WTC11 (cell line): ENCODE measurements around the gene PRPF6. TPM values are rescaled to one million over a fixed set of nuclear protein-coding genes. Genes with fewer than 3 reads are reported as not detected.

Experiments used
- ATAC-seq: fragments of 200-7000 bp; cut with Tn5 transposase; 2 replicates; pipeline ENCODE4 v1.10.0; 2021; ENCODE audit warnings: mild to moderate bottlenecking, moderate library complexity
- CTCF ChIA-PET: fragments of 300-600 bp; sonication (Branson Sonifier 250); formaldehyde crosslinking; loops from one replicate; lab custom pipeline; 2021; ENCODE audit warnings: antibody characterized with exemption; lab: Charles Lee
- POLR2A ChIA-PET: fragments of 350-600 bp; sonication (Branson Sonifier 250); formaldehyde crosslinking; loops from one replicate; lab custom pipeline; 2021; ENCODE audit warnings: antibody characterized with exemption; lab: Charles Lee
- DNase-seq: peaks from one replicate; pipeline ENCODE4 v3.0.0; 2021; ENCODE audit warnings: low spot score
- H3K27ac Mint-ChIP-seq: 2 replicates; pipeline ENCODE4 v1.8.0; 2021; ENCODE audit warnings: mixed read lengths
- H3K27me3 Mint-ChIP-seq: 2 replicates; pipeline ENCODE4 v1.8.0; 2021; ENCODE audit warnings: low read depth, mild to moderate bottlenecking, moderate library complexity, mixed read lengths
- H3K36me3 Mint-ChIP-seq: 2 replicates; pipeline ENCODE4 v1.8.0; 2021; ENCODE audit warnings: mixed read lengths
- H3K4me1 Mint-ChIP-seq: 2 replicates; pipeline ENCODE4 v1.8.0; 2022; ENCODE audit warnings: mixed read lengths
- H3K4me3 Mint-ChIP-seq: 2 replicates; pipeline ENCODE4 v1.8.0; 2021; ENCODE audit warnings: mild to moderate bottlenecking, moderate library complexity, mixed read lengths
- H3K9me3 Mint-ChIP-seq: 2 replicates; pipeline ENCODE4 v1.8.0; 2021; ENCODE audit warnings: mixed read lengths
- ATF1 ChIP-seq: sonication (generic); formaldehyde crosslinking; IDR thresholded peaks from 2 replicates; pipeline ENCODE4 v1.8.1; 2023; ENCODE audit warnings: mild to moderate bottlenecking, moderate library complexity, missing genetic modification reagents
- CBFB ChIP-seq: sonication (generic); formaldehyde crosslinking; IDR thresholded peaks from 2 replicates; pipeline ENCODE4 v1.8.1; 2022; ENCODE audit warnings: mild to moderate bottlenecking, low read depth, missing genetic modification reagents
- FOXJ3 ChIP-seq: sonication (generic); formaldehyde crosslinking; IDR thresholded peaks from 2 replicates; pipeline ENCODE4 v1.9.0; 2021; ENCODE audit warnings: missing genetic modification reagents, mild to moderate bottlenecking, borderline replicate concordance
- GTF2I ChIP-seq: fragments of 250-450 bp; sonication (Bioruptor Pico); conservative IDR thresholded peaks from 2 replicates; pipeline ENCODE4 v1.4.0; 2021; ENCODE audit warnings: mild to moderate bottlenecking
- HMGA2 ChIP-seq: fragments of 250-450 bp; sonication (Bioruptor Pico); IDR thresholded peaks from 2 replicates; pipeline ENCODE4 v1.4.0; 2021; ENCODE audit warnings: mild to moderate bottlenecking, moderate library complexity
- IRF2 ChIP-seq: sonication (generic); formaldehyde crosslinking; IDR thresholded peaks from 2 replicates; pipeline ENCODE4 v1.8.0; 2022; ENCODE audit warnings: low read depth, missing genetic modification reagents, borderline replicate concordance
- JAZF1 ChIP-seq: fragments of 250-450 bp; sonication (Bioruptor Pico); IDR thresholded peaks from 2 replicates; pipeline ENCODE4 v1.9.0; 2021; ENCODE audit warnings: moderate library complexity, mild to moderate bottlenecking, inconsistent platforms
- KAT7 ChIP-seq: sonication (generic); formaldehyde crosslinking; IDR thresholded peaks from 2 replicates; pipeline ENCODE4 v1.8.1; 2023; ENCODE audit warnings: missing genetic modification reagents, mild to moderate bottlenecking, borderline replicate concordance
- NR3C1 ChIP-seq: sonication (generic); formaldehyde crosslinking; conservative IDR thresholded peaks from 2 replicates; pipeline ENCODE4 v1.8.1; 2023; ENCODE audit warnings: low read depth, mild to moderate bottlenecking, missing genetic modification reagents
- OVOL2 ChIP-seq: fragments of 250-450 bp; sonication (Bioruptor Pico); IDR thresholded peaks from 2 replicates; pipeline ENCODE4 v1.9.0; 2021; ENCODE audit warnings: mild to moderate bottlenecking, borderline replicate concordance
- PRRX2 ChIP-seq: fragments of 250-450 bp; sonication (Bioruptor Pico); IDR thresholded peaks from 2 replicates; pipeline ENCODE4 v1.8.0; 2021; ENCODE audit warnings: mild to moderate bottlenecking
- SMAD3 ChIP-seq: sonication (generic); formaldehyde crosslinking; IDR thresholded peaks from 2 replicates; pipeline ENCODE4 v1.8.0; 2022; ENCODE audit warnings: missing genetic modification reagents, mild to moderate bottlenecking, borderline replicate concordance
- SOX15 ChIP-seq: fragments of 250-450 bp; sonication (Bioruptor Pico); IDR thresholded peaks from 2 replicates; pipeline ENCODE4 v1.9.0; 2021; ENCODE audit warnings: mild to moderate bottlenecking
- ZNF138 ChIP-seq: sonication (generic); formaldehyde crosslinking; conservative IDR thresholded peaks from 2 replicates; pipeline ENCODE4 v1.8.1; 2022; ENCODE audit warnings: mild to moderate bottlenecking, moderate library complexity, missing genetic modification reagents
- ZNF232 ChIP-seq: sonication (generic); formaldehyde crosslinking; IDR thresholded peaks from 2 replicates; pipeline ENCODE4 v1.8.0; 2022; ENCODE audit warnings: mild to moderate bottlenecking, missing genetic modification reagents
- ZNF396 ChIP-seq: fragments of 250-450 bp; sonication (Bioruptor Pico); IDR thresholded peaks from 2 replicates; pipeline ENCODE4 v1.8.0; 2021; ENCODE audit warnings: mild to moderate bottlenecking, moderate library complexity, borderline replicate concordance
- ZNF416 ChIP-seq: fragments of 250-450 bp; sonication (Bioruptor Pico); IDR thresholded peaks from 2 replicates; pipeline ENCODE4 v1.9.0; 2021; ENCODE audit warnings: mild to moderate bottlenecking, inconsistent platforms
- ZNF671 ChIP-seq: fragments of 250-450 bp; sonication (Bioruptor Pico); IDR thresholded peaks from 2 replicates; pipeline ENCODE4 v1.8.0; 2021; ENCODE audit warnings: mild to moderate bottlenecking
- total RNA-seq: library from RNA; stranded (reverse); gene quantifications from 3 replicates; pipeline ENCODE4 v1.2.3, GENCODE V29; 2021
- TF ChIP-seq, protein P1 (sequence below): sonication (generic); formaldehyde crosslinking; IDR thresholded peaks from 2 replicates; pipeline ENCODE4 v1.8.1; 2022; ENCODE audit warnings: low read depth, missing genetic modification reagents, borderline replicate concordance
- TF ChIP-seq, protein P2 (sequence below): sonication (generic); formaldehyde crosslinking; IDR thresholded peaks from 2 replicates; pipeline ENCODE4 v1.8.0; 2022; ENCODE audit warnings: mild to moderate bottlenecking, missing genetic modification reagents
- TF ChIP-seq, protein P3 (sequence below): sonication (generic); formaldehyde crosslinking; IDR thresholded peaks from 2 replicates; pipeline ENCODE4 v1.8.0; 2023; ENCODE audit warnings: mild to moderate bottlenecking, missing genetic modification reagents
- TF ChIP-seq, protein P4 (sequence below): sonication (generic); formaldehyde crosslinking; IDR thresholded peaks from 2 replicates; pipeline ENCODE4 v1.8.1; 2022; ENCODE audit warnings: low read depth, mild to moderate bottlenecking, moderate library complexity, missing genetic modification reagents, borderline replicate concordance

The PRPF6 gene
- total RNA-seq, 1 experiment from 2014 or later, result 79.4 TPM

DNA sequence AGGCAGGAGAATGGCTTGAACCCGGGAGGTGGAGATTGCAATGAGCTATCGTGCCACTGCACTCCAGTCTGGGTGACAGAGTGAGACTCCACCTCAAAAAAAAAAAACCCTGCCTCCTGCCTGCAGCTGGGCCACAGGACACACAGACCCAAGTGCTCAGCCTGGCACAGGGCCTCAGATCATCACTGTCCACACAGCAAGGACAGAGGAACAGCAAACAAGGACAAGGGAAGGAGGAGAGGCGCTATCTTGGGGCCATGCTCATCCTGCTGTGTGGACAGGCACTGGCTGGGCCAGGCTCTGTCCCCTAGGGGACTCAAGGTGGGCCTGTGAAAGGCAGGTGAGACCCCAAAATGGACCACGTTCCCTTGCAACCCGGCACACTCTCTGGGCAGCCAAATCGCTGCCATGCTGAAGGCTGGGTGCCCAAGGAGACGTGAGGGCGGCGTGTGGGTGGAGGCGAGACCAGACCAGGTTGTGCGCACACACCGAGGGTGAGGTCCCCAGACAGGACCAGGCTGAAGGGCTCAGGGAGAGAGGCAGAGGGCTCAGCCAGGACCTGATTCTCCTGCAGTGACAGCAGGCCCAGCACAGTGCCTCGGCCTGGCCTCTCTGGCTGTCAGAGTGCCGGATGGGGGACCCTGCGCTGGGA, 33.8 kb upstream of the PRPF6 start:
- Mint-ChIP-seq H3K4me1 (peaks cover 20% of the 10 kb centered on the region), H3K27ac (peak overlapping the region; percentile 86; the same call in 1 of the 2 replicates), H3K4me3 (no peak overlapping the region), H3K9me3 (0 out of 2 replicates have a peak, but pooled peaks cover 3% of the 10 kb centered on the region), H3K36me3 (peaks cover 11% of the 10 kb centered on the region), H3K27me3 (no peaks in the 10 kb centered on the region)
- no peak for TF ChIP-seq ZNF396 (CRISPR knock-in tag)
- no peak for TF ChIP-seq ZNF232 (CRISPR knock-in tag)
- no peak for TF ChIP-seq JAZF1 (CRISPR knock-in tag)
- TF ChIP-seq ZNF671 (CRISPR knock-in tag), result no peak
- no peak for TF ChIP-seq IRF2 (CRISPR knock-in tag)
- TF ChIP-seq, protein P1, sequence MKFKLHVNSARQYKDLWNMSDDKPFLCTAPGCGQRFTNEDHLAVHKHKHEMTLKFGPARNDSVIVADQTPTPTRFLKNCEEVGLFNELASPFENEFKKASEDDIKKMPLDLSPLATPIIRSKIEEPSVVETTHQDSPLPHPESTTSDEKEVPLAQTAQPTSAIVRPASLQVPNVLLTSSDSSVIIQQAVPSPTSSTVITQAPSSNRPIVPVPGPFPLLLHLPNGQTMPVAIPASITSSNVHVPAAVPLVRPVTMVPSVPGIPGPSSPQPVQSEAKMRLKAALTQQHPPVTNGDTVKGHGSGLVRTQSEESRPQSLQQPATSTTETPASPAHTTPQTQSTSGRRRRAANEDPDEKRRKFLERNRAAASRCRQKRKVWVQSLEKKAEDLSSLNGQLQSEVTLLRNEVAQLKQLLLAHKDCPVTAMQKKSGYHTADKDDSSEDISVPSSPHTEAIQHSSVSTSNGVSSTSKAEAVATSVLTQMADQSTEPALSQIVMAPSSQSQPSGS, result no peak
- no peak for TF ChIP-seq OVOL2 (CRISPR knock-in tag)
- no peak for TF ChIP-seq SMAD3 (CRISPR knock-in tag)
- ChIA-PET CTCF (interaction anchor here (0.7 kb wide), 1 partner anchor 13 kb away, joined by 4 read pairs; no protein-coding TSS in a partner anchor), POLR2A (no interaction called here)
- DNase-seq (no peak), ATAC-seq (no peak)

DNA sequence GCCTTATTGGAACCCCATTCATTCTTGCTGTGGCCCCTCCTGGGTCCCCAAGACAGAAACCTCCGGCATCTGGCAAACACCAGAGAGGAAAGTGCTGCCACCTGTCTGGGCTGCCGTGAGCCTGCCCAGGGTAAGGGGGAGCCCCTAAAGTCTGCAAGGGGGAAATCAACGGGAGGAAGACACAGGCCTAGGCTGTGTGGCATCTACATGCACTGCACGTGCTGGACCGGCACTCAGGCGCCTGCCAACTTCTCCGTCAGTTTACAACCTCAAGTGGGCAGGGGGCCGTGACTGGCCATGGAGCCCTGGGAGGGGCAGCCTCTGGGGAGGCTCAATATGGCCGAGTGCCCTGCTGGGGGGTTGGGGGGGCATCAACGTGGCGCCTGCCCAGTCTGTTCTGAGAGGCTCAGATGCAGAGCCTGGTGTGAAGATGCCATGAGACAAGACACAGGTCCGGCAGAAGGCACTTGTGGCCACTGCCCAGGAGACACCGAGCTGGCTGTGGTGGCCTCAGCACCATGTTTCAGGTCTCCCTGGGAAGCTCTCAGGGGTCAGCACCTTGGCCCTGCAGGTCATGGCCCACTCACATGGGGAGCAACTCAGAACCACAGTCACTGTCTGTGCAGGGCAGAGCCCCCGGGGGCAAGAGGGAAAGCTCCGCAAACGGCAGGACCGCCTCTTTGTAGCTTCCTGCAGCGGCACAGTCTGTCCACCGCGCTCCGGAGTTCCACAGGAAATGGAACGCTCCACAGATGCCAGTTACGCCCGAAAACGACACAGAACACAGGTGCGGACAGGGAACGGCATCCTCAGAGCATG, 33.1 kb upstream of the PRPF6 start:
- peak overlapping the region; percentile 91; the same call in 1 of the 2 replicates for H3K27ac Mint-ChIP-seq
- CTCF ChIA-PET, result no interaction called here
- 0 out of 2 replicates have a peak, but pooled peaks cover 3% of the 10 kb centered on the region for H3K9me3 Mint-ChIP-seq

More for the DNA sequence above, 33.1 kb upstream of the PRPF6 start:
- TF ChIP-seq ZNF138, result no peak
- TF ChIP-seq, protein P2, sequence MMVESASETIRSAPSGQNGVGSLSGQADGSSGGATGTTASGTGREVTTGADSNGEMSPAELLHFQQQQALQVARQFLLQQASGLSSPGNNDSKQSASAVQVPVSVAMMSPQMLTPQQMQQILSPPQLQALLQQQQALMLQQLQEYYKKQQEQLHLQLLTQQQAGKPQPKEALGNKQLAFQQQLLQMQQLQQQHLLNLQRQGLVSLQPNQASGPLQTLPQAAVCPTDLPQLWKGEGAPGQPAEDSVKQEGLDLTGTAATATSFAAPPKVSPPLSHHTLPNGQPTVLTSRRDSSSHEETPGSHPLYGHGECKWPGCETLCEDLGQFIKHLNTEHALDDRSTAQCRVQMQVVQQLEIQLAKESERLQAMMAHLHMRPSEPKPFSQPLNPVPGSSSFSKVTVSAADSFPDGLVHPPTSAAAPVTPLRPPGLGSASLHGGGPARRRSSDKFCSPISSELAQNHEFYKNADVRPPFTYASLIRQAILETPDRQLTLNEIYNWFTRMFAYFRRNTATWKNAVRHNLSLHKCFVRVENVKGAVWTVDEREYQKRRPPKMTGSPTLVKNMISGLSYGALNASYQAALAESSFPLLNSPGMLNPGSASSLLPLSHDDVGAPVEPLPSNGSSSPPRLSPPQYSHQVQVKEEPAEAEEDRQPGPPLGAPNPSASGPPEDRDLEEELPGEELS (CRISPR knock-in tag), result no peak
- TF ChIP-seq, protein P3, sequence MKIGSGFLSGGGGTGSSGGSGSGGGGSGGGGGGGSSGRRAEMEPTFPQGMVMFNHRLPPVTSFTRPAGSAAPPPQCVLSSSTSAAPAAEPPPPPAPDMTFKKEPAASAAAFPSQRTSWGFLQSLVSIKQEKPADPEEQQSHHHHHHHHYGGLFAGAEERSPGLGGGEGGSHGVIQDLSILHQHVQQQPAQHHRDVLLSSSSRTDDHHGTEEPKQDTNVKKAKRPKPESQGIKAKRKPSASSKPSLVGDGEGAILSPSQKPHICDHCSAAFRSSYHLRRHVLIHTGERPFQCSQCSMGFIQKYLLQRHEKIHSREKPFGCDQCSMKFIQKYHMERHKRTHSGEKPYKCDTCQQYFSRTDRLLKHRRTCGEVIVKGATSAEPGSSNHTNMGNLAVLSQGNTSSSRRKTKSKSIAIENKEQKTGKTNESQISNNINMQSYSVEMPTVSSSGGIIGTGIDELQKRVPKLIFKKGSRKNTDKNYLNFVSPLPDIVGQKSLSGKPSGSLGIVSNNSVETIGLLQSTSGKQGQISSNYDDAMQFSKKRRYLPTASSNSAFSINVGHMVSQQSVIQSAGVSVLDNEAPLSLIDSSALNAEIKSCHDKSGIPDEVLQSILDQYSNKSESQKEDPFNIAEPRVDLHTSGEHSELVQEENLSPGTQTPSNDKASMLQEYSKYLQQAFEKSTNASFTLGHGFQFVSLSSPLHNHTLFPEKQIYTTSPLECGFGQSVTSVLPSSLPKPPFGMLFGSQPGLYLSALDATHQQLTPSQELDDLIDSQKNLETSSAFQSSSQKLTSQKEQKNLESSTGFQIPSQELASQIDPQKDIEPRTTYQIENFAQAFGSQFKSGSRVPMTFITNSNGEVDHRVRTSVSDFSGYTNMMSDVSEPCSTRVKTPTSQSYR (CRISPR knock-in tag), result no peak
- no peak for TF ChIP-seq ATF1 (CRISPR knock-in tag)
- no peak for TF ChIP-seq ZNF396 (CRISPR knock-in tag)
- TF ChIP-seq KAT7 (CRISPR knock-in tag), result no peak
- no peak for TF ChIP-seq GTF2I (CRISPR knock-in tag)
- no peak for TF ChIP-seq ZNF416
- TF ChIP-seq CBFB (CRISPR knock-in tag), result no peak
- no peak for TF ChIP-seq NR3C1 (CRISPR knock-in tag)
- TF ChIP-seq ZNF671 (CRISPR knock-in tag), result no peak
- no peak for TF ChIP-seq PRRX2
- no peak for TF ChIP-seq IRF2 (CRISPR knock-in tag)
- TF ChIP-seq FOXJ3 (CRISPR knock-in tag), result no peak
- TF ChIP-seq SOX15 (CRISPR knock-in tag), result no peak
- TF ChIP-seq HMGA2 (CRISPR knock-in tag), result no peak
- TF ChIP-seq, protein P4, sequence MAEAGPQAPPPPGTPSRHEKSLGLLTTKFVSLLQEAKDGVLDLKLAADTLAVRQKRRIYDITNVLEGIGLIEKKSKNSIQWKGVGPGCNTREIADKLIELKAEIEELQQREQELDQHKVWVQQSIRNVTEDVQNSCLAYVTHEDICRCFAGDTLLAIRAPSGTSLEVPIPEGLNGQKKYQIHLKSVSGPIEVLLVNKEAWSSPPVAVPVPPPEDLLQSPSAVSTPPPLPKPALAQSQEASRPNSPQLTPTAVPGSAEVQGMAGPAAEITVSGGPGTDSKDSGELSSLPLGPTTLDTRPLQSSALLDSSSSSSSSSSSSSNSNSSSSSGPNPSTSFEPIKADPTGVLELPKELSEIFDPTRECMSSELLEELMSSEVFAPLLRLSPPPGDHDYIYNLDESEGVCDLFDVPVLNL (CRISPR knock-in tag), result no peak
- H3K4me1 Mint-ChIP-seq, result peaks cover 16% of the 10 kb centered on the region
- peaks cover 11% of the 10 kb centered on the region for H3K36me3 Mint-ChIP-seq
- ATAC-seq, result no peak
- no peak for DNase-seq
- H3K4me3 Mint-ChIP-seq, result no peak overlapping the region
- POLR2A ChIA-PET, result no interaction called here
- no peaks in the 10 kb centered on the region for H3K27me3 Mint-ChIP-seq
